AG04450 (cell line): Measurements from ENCODE around the gene LBH. TPM values are rescaled to one million over a fixed set of nuclear protein-coding genes. Genes with fewer than 3 reads are reported as not detected.

Experiments used
- CTCF ChIA-PET: fragments of 300-600, 350-600 bp; formaldehyde crosslinking; extraction: SDS; loops from one replicate; lab custom pipeline; 2022; ENCODE audit warnings: antibody characterized with exemption, inconsistent platforms; lab: Charles Lee
- POLR2A ChIA-PET: fragments of 350-600 bp; formaldehyde crosslinking; extraction: SDS; loops from one replicate; lab custom pipeline; 2021; ENCODE audit warnings: antibody characterized with exemption, inconsistent platforms; lab: Yijun Ruan, JAX
- DNase-seq: peaks from one replicate; pipeline ENCODE4 v3.0.0-alpha.2; 2011; ENCODE audit warnings: low read depth, low spot score
- H3K27ac ChIP-seq: one replicate; pipeline ENCODE4 v1.5.1; 2012; ENCODE audit warnings: low read depth, low read length, control low read depth
- H3K27me3 ChIP-seq: one replicate; pipeline ENCODE4 v1.6.0; 2012; ENCODE audit warnings: low read length; ENCODE audit not compliant: control insufficient read depth, insufficient read depth
- H3K4me3 ChIP-seq: 2 replicates; pipeline ENCODE4 v1.5.1; 2011; ENCODE audit warnings: mild to moderate bottlenecking, low read depth, low read length, control low read depth
- H3K9me3 ChIP-seq: 2 replicates; pipeline ENCODE4 v1.5.1; 2012; ENCODE audit warnings: low read length; ENCODE audit not compliant: control insufficient read depth, insufficient read depth
- polyA plus RNA-seq: library from polyadenylated mRNA; depleted of rRNA; stranded (reverse); fragments of >200 nt; gene quantifications from 2 replicates; pipeline ENCODE4 v1.2.3, GENCODE V29; 2011
- TF ChIP-seq, protein P1 (sequence below): IDR thresholded peaks from 2 replicates; pipeline ENCODE4 v1.5.1; 2011; ENCODE audit warnings: low read depth, low read length, control low read depth, inconsistent platforms

The LBH gene
- polyA plus RNA-seq, 1 experiment = 381 TPM

DNA sequence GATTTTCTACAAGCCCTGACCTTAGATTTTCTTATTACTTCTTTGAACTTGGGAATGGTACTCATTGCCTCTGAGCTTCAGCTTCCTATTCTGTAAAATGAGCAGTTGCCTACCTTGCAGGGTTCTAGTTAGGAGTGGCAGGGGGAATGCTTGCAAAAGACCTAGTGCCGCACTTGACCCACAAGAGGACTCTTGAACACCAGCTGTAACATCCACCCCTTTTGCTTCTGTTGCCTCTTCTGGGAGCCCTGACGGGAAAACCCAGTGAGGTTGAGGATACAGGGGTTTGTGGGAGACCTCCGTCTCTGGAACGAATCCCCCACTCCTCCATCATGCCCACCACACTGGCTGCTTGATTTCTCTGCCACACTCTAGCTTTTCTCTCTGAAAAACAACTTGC is 27.1 kb upstream of the LBH start:
- TF ChIP-seq, protein P1, sequence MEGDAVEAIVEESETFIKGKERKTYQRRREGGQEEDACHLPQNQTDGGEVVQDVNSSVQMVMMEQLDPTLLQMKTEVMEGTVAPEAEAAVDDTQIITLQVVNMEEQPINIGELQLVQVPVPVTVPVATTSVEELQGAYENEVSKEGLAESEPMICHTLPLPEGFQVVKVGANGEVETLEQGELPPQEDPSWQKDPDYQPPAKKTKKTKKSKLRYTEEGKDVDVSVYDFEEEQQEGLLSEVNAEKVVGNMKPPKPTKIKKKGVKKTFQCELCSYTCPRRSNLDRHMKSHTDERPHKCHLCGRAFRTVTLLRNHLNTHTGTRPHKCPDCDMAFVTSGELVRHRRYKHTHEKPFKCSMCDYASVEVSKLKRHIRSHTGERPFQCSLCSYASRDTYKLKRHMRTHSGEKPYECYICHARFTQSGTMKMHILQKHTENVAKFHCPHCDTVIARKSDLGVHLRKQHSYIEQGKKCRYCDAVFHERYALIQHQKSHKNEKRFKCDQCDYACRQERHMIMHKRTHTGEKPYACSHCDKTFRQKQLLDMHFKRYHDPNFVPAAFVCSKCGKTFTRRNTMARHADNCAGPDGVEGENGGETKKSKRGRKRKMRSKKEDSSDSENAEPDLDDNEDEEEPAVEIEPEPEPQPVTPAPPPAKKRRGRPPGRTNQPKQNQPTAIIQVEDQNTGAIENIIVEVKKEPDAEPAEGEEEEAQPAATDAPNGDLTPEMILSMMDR = no peak
- no peak for DNase-seq
- ChIA-PET CTCF (interaction anchor here (0.9 to 7.2 kb wide), 5 partner anchors 35 to 966 kb away, joined by 3 to 83 read pairs (median 13); no protein-coding TSS in a partner anchor), POLR2A (no interaction called here)
- no peaks in the 10 kb centered on the region for H3K9me3 ChIP-seq
- H3K27me3 ChIP-seq = peaks cover 13% of the 10 kb centered on the region
- H3K4me3 ChIP-seq = no peak overlapping the region
- no peak overlapping the region for H3K27ac ChIP-seq

- TF ChIP-seq, protein P1 = no peak
- POLR2A ChIA-PET = no interaction called here
- CTCF ChIA-PET = interaction anchor here (1.3 to 7.2 kb wide), 4 partner anchors 39 to 965 kb away, joined by 3 to 83 read pairs (median 15); no protein-coding TSS in a partner anchor
These were observed 25.9 kb upstream of the LBH start for GRCh38 chr2:30205456-30205855.

DNA sequence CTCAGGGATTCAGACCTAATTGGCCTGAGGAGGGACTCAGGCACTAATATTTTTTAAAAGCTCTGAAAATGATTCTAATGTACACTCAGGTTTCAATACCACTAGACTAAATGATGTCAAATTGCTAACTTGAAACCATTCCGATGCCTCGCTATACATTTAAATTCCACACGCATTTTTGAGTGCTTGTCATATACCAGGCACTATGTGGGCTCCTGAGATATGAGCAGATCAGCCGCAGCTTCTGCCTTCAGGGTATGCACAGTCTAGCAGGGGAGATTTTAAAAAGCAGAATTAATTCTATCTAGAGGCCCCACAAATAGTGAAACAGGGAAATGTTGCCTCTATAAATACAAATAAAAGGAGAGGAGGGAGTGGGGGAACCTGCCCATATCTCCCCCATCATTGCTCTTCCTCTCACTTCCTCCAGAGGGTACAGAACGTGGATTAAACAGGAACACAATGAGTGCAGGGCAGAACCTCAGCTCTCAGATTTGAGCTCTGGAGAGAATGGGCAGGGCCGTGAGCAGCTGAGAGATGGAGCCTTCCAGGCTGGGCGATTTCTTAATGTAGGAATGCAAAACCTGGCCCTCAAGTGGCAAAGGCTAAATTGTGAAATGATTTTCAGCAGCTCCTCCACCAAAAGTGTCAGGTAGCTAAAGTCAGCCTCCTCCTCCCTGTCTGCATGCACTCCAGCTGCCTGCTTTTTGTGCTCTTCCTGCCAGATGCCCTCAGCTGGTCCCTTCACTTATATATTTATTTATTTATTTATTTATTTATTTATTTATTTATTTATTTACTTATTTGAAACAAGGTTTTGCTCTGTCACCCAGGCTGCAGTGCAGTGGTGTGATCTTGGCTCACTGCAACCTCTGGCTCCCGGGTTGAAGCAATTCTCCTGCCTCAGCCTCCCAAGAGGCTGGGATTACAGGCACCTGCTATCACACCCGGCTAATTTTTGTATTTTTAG is 24.6 kb upstream of the LBH start:
- POLR2A ChIA-PET = interaction anchor here (1.6 kb wide), 1 partner anchor 460 kb away, joined by 4 read pairs; no protein-coding TSS in a partner anchor
- Histone ChIP-seq H3K27ac (no peak overlapping the region), H3K27me3 (peaks cover 13% of the 10 kb centered on the region), H3K4me3 (no peak overlapping the region), H3K9me3 (no peaks in the 10 kb centered on the region)
- DNase-seq = no peak
- CTCF ChIA-PET = interaction anchor here (0.7 to 7.2 kb wide), 12 partner anchors 10 to 505 kb away, joined by 3 to 181 read pairs (median 10); no protein-coding TSS in a partner anchor
- TF ChIP-seq, protein P1 = 0 out of 2 replicates have a peak, but pooled peaks have one; percentile 7

More at GRCh38 chr2:30205456-30205855, 25.9 kb upstream of the LBH start:
- H3K9me3 ChIP-seq = no peaks in the 10 kb centered on the region
- no peak overlapping the region for H3K4me3 ChIP-seq
- H3K27me3 ChIP-seq = peaks cover 13% of the 10 kb centered on the region
- H3K27ac ChIP-seq = no peak overlapping the region
- DNase-seq = no peak

DNA sequence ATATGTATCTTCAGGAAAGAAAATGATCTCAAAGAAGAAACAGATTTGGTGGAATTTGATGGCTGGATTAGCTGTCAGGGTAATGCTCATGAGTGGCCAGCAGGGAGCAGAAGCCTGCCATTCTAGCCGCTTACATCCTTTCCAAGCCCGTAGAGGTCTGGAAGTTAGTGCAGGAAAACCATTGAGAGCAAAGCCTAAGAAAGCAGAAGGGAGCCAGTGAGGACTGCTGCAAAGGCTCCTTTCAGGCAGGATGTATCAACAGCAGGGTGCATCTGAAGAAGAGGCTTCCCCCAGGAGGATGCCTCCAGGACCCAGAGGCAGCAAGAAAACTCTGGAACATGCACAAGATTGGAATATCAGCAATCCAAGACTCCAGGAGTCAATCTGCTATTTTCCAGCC is 22.9 kb upstream of the LBH start:
- Histone ChIP-seq H3K27ac (no peak overlapping the region), H3K9me3 (no peaks in the 10 kb centered on the region), H3K4me3 (no peak overlapping the region), H3K27me3 (peaks cover 13% of the 10 kb centered on the region)
- POLR2A ChIA-PET = interaction anchor here (1.0 to 2.6 kb wide), 4 partner anchors 22 to 503 kb away, joined by 3 to 25 read pairs (median 4); partner anchors contain the start of gene LBH
- peak; percentile 73 for DNase-seq
- CTCF ChIA-PET = interaction anchor here (0.5 to 7.2 kb wide), 58 partner anchors 8 to 961 kb away, joined by 3 to 181 read pairs (median 4); partner anchors contain the start of gene LBH
- TF ChIP-seq, protein P1 = peak; percentile 96
